Measurements from ENCODE around the gene ACTA1. TPM values are rescaled to one million over a fixed set of nuclear protein-coding genes. Genes with fewer than 3 reads are reported as not detected.

ACTA1 gene
- total RNA-seq, 5 donors from 2014 or later (not counting 1 experiment from before 2014, with no cell fraction given) = 0.32 TPM; not detected in 4

DNA sequence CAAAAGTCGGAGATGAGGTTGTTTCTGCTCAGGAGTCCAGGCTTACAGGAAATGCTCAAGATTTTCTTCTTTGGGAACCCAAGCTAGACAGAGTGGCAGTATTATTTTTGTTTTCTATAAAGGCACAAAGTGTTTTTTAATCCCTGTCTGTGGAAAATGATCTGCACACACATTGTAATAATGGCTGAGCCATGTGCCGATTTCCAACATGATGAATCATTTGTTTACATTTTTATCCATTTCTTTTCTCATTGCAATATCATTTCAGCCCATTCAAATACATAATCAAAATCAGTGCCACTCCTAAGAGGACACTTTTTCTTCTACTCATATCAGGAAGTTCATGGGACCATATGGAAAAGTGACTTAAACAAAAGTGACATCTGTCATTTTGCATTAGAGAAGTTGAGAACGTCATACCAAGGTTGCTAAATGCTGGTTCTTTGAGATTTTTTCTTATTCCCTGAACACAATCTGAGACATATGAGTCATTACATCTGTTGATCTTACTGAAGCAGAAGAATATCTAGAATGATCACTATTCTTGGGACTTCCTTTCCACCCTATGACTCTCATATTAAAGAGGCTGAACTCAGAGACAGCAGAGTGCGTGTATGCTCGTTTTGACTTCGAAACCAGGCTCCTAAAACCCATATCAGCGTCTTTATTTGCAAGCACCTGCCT lies 44.9 kb downstream of the ACTA1 start:
- POLR2A ChIA-PET = no interaction called here

GRCh38 chr1:229385853-229386456 lies 47.9 kb downstream of the ACTA1 start:
- H3K27ac ChIP-seq (ENCODE audit: low read length) = no peak overlapping the region
- H3K9me3 ChIP-seq = no peaks in the 10 kb centered on the region
- no peaks in the 10 kb centered on the region for H3K4me1 Mint-ChIP-seq
- H3K27ac Mint-ChIP-seq = no peak overlapping the region
- 60% methylated on average over 6 of the region's 8 CpGs for WGBS (ENCODE audit: insufficient coverage)
- H3K4me3 Mint-ChIP-seq = no peak overlapping the region
- no peak for ATAC-seq (replicated peaks in 1 of 4)
- H3K36me3 Mint-ChIP-seq = no peaks in the 10 kb centered on the region
- H3K27me3 ChIP-seq (replicated peaks in 1 of 2; ENCODE audit: control insufficient read depth in 2 of 2, extremely low read depth in 1 of 2, insufficient read depth in 2 of 2, low read length in 1 of 2) = peaks cover 0 to 14% of the 10 kb centered on the region in 2 experiments
- no peak for DNase-seq
- H3K4me3 ChIP-seq (ENCODE audit: control insufficient read depth in 1 of 2, extremely low read depth in 1 of 2, low read length in 1 of 2) = no peak overlapping the region
- no peaks in the 10 kb centered on the region for H3K4me1 ChIP-seq (ENCODE audit: control insufficient read depth in 1 of 2, extremely low read depth in 1 of 2, insufficient read depth in 2 of 2, low read length in 2 of 2)
- H3K36me3 ChIP-seq (ENCODE audit: control insufficient read depth in 2 of 2, extremely low read depth in 1 of 2, insufficient read depth in 1 of 2, low read length in 1 of 2) = no peaks in the 10 kb centered on the region
- CTCF ChIA-PET = no interaction called here
- H3K9me3 Mint-ChIP-seq = no peaks in the 10 kb centered on the region
- H3K27me3 Mint-ChIP-seq = peaks cover 3 to 16% of the 10 kb centered on the region in 2 donors
- POLR2A ChIA-PET = no interaction called here

More for the DNA sequence above, 44.9 kb downstream of the ACTA1 start:
- no peaks in the 10 kb centered on the region for H3K9me3 Mint-ChIP-seq
- Histone ChIP-seq H3K9me3 (no peaks in the 10 kb centered on the region), H3K4me3 (ENCODE audit: control insufficient read depth in 1 of 2, extremely low read depth in 1 of 2, low read length in 1 of 2) (no peak overlapping the region), H3K36me3 (ENCODE audit: control insufficient read depth in 2 of 2, extremely low read depth in 1 of 2, insufficient read depth in 1 of 2, low read length in 1 of 2) (no peaks in the 10 kb centered on the region), H3K27ac (ENCODE audit: low read length) (no peak overlapping the region), H3K4me1 (ENCODE audit: control insufficient read depth in 1 of 2, extremely low read depth in 1 of 2, insufficient read depth in 2 of 2, low read length in 2 of 2) (no peaks in the 10 kb centered on the region), H3K27me3 (replicated peaks in 1 of 2; ENCODE audit: control insufficient read depth in 2 of 2, extremely low read depth in 1 of 2, insufficient read depth in 2 of 2, low read length in 1 of 2) (peaks cover 0 to 8% of the 10 kb centered on the region in 2 experiments)
- H3K4me3 Mint-ChIP-seq = no peak overlapping the region
- H3K27me3 Mint-ChIP-seq = peaks cover 17 to 22% of the 10 kb centered on the region in 2 donors
- WGBS (ENCODE audit: insufficient coverage) = 86% methylated on average over 1 of the region's 7 CpGs
- H3K4me1 Mint-ChIP-seq = no peaks in the 10 kb centered on the region
- DNase-seq = no peak
- no peak for ATAC-seq (replicated peaks in 1 of 4)
- no peak overlapping the region for H3K27ac Mint-ChIP-seq
- H3K36me3 Mint-ChIP-seq = no peaks in the 10 kb centered on the region
- CTCF ChIA-PET = no interaction called here

DNA sequence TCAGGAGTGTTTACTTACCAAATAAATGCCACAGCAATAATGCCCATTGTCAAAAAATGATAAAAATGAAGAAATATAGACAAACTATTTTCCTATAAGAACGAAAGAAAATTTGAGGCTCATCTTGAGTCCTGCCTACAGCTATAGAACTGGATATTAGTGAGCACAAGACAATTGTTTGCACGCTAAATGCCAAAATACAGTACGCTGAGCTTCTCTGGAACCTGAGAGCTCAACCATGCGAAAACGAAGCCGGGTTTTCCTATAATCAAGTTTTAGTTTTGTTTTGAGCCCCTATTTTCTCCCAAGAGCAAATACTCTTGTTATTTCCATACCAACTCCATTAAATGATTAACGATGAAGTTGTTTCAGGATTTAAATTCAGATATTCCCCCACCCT lies 49.1 kb downstream of the ACTA1 start:
- Mint-ChIP-seq H3K4me1 (no peaks in the 10 kb centered on the region), H3K27me3 (peaks cover 3 to 11% of the 10 kb centered on the region in 2 donors), H3K9me3 (no peaks in the 10 kb centered on the region), H3K36me3 (no peaks in the 10 kb centered on the region), H3K27ac (no peak overlapping the region), H3K4me3 (no peak overlapping the region)
- WGBS (ENCODE audit: insufficient coverage) = 87% methylated on average over 3 of the region's 7 CpGs
- Histone ChIP-seq H3K4me1 (ENCODE audit: control insufficient read depth in 1 of 2, extremely low read depth in 1 of 2, insufficient read depth in 2 of 2, low read length in 2 of 2) (no peaks in the 10 kb centered on the region), H3K9me3 (no peaks in the 10 kb centered on the region), H3K36me3 (ENCODE audit: control insufficient read depth in 2 of 2, extremely low read depth in 1 of 2, insufficient read depth in 1 of 2, low read length in 1 of 2) (no peaks in the 10 kb centered on the region), H3K4me3 (ENCODE audit: control insufficient read depth in 1 of 2, extremely low read depth in 1 of 2, low read length in 1 of 2) (no peak overlapping the region), H3K27me3 (replicated peaks in 1 of 2; ENCODE audit: control insufficient read depth in 2 of 2, extremely low read depth in 1 of 2, insufficient read depth in 2 of 2, low read length in 1 of 2) (peaks cover 0 to 14% of the 10 kb centered on the region in 2 experiments), H3K27ac (ENCODE audit: low read length) (no peak overlapping the region)
- POLR2A ChIA-PET = no interaction called here
- CTCF ChIA-PET = no interaction called here
- DNase-seq (no peak), ATAC-seq (replicated peaks in 1 of 4) (no peak)

- Histone ChIP-seq H3K27ac (ENCODE audit: low read length) (no peak overlapping the region), H3K27me3 (replicated peaks in 1 of 2; ENCODE audit: control insufficient read depth in 2 of 2, extremely low read depth in 1 of 2, insufficient read depth in 2 of 2, low read length in 1 of 2) (peaks cover 0 to 14% of the 10 kb centered on the region in 2 experiments), H3K4me3 (ENCODE audit: control insufficient read depth in 1 of 2, extremely low read depth in 1 of 2, low read length in 1 of 2) (no peak overlapping the region), H3K4me1 (ENCODE audit: control insufficient read depth in 1 of 2, extremely low read depth in 1 of 2, insufficient read depth in 2 of 2, low read length in 2 of 2) (no peaks in the 10 kb centered on the region), H3K36me3 (ENCODE audit: control insufficient read depth in 2 of 2, extremely low read depth in 1 of 2, insufficient read depth in 1 of 2, low read length in 1 of 2) (no peaks in the 10 kb centered on the region), H3K9me3 (no peaks in the 10 kb centered on the region)
- CTCF ChIA-PET = no interaction called here
- Mint-ChIP-seq H3K27me3 (peaks cover 3 to 11% of the 10 kb centered on the region in 2 donors), H3K9me3 (no peaks in the 10 kb centered on the region), H3K27ac (no peak overlapping the region), H3K4me1 (no peaks in the 10 kb centered on the region), H3K4me3 (no peak overlapping the region), H3K36me3 (no peaks in the 10 kb centered on the region)
- DNase-seq = no peak
- POLR2A ChIA-PET = no interaction called here
- WGBS (ENCODE audit: insufficient coverage) = 100% methylated on average over 1 of the region's 5 CpGs
- ATAC-seq (replicated peaks in 1 of 4) = no peak
Observed at GRCh38 chr1:229383961-229384360, 49.9 kb downstream of the ACTA1 start.

- Histone ChIP-seq H3K36me3 (ENCODE audit: control insufficient read depth in 2 of 2, extremely low read depth in 1 of 2, insufficient read depth in 1 of 2, low read length in 1 of 2) (no peaks in the 10 kb centered on the region), H3K4me1 (ENCODE audit: control insufficient read depth in 1 of 2, extremely low read depth in 1 of 2, insufficient read depth in 2 of 2, low read length in 2 of 2) (no peaks in the 10 kb centered on the region), H3K27me3 (replicated peaks in 1 of 2; ENCODE audit: control insufficient read depth in 2 of 2, extremely low read depth in 1 of 2, insufficient read depth in 2 of 2, low read length in 1 of 2) (peaks cover 0 to 14% of the 10 kb centered on the region in 2 experiments), H3K27ac (ENCODE audit: low read length) (no peak overlapping the region), H3K4me3 (ENCODE audit: control insufficient read depth in 1 of 2, extremely low read depth in 1 of 2, low read length in 1 of 2) (no peak overlapping the region), H3K9me3 (no peaks in the 10 kb centered on the region)
- POLR2A ChIA-PET = no interaction called here
- peaks cover 3 to 11% of the 10 kb centered on the region in 2 donors for H3K27me3 Mint-ChIP-seq
- WGBS (ENCODE audit: insufficient coverage) = 83% methylated on average over 1 of the region's 3 CpGs
- DNase-seq (no peak), ATAC-seq (replicated peaks in 1 of 4) (no peak)
- H3K4me1 Mint-ChIP-seq = no peaks in the 10 kb centered on the region
- H3K27ac Mint-ChIP-seq = no peak overlapping the region
- H3K4me3 Mint-ChIP-seq = no peak overlapping the region
- CTCF ChIA-PET = no interaction called here
- no peaks in the 10 kb centered on the region for H3K36me3 Mint-ChIP-seq
- no peaks in the 10 kb centered on the region for H3K9me3 Mint-ChIP-seq
Observed at GRCh38 chr1:229383188-229383587, 50.7 kb downstream of the ACTA1 start.

Other genes starting within 250 kb of the ACTA1 start
- gene RAB4A, start 163.0 kb downstream of the ACTA1 start, total RNA-seq = 10 to 100 TPM; 25.4 to 52.1 (median 44.6) TPM
- gene CCSAP, start 91.0 kb downstream of the ACTA1 start, total RNA-seq = 10 to 100 TPM in 2 of 5 donors, 1 to 10 TPM in 3; 7.9 to 11.4 (median 8.9) TPM
- 10 to 100 TPM; 32.3 to 47.6 (median 45.3) TPM for gene NUP133, start 74.2 kb upstream of the ACTA1 start, total RNA-seq
- 10 to 100 TPM; 15.8 to 18.9 (median 18.2) TPM for gene ABCB10, start 124.6 kb upstream of the ACTA1 start, total RNA-seq
- gene TAF5L, start 192.0 kb upstream of the ACTA1 start, total RNA-seq = 10 to 100 TPM; 18.8 to 28.9 (median 21.9) TPM
- gene URB2, start 192.2 kb upstream of the ACTA1 start, total RNA-seq = 10 to 100 TPM in 3 of 5 donors, 1 to 10 TPM in 2; 8.5 to 13.7 (median 12.7) TPM